HEK293 (cell line): Measurements from ENCODE around the gene ZNF473.

ENCODE experiments used
- GLIS1 ChIP-seq: fragments of 450-650 bp; formaldehyde crosslinking; IDR thresholded peaks from 2 replicates; pipeline ENCODE4 v1.5.1; 2016; ENCODE audit warnings: missing biosample characterization, missing genetic modification characterization
- GLIS2 ChIP-seq: fragments of 450-650 bp; formaldehyde crosslinking; IDR thresholded peaks from 2 replicates; pipeline ENCODE4 v1.5.1; 2016; ENCODE audit warnings: missing biosample characterization, missing genetic modification characterization
- HOXC10 ChIP-seq: sonication (generic); formaldehyde crosslinking; IDR thresholded peaks from 2 replicates; pipeline ENCODE4 v1.8.1; 2023; ENCODE audit warnings: mild to moderate bottlenecking, missing genetic modification reagents
- IKZF3 ChIP-seq: fragments of 450-650 bp; IDR thresholded peaks from 2 replicates; pipeline ENCODE4 v1.5.0; 2018; ENCODE audit warnings: missing biosample characterization, mild to moderate bottlenecking, missing genetic modification characterization, moderate library complexity
- KLF8 ChIP-seq: fragments of 450-650 bp; formaldehyde crosslinking; IDR thresholded peaks from 2 replicates; pipeline ENCODE4 v1.5.1; 2016; ENCODE audit warnings: missing biosample characterization, missing genetic modification characterization
- ZFP69B ChIP-seq: fragments of 450-650 bp; formaldehyde crosslinking; IDR thresholded peaks from 2 replicates; pipeline ENCODE4 v1.5.1; 2016; ENCODE audit warnings: missing biosample characterization, missing genetic modification characterization
- ZIC2 ChIP-seq: fragments of 450-650 bp; formaldehyde crosslinking; IDR thresholded peaks from 2 replicates; pipeline ENCODE4 v1.5.1; 2016; ENCODE audit warnings: missing biosample characterization, missing genetic modification characterization
- ZNF138 ChIP-seq: fragments of 450-650 bp; formaldehyde crosslinking; IDR thresholded peaks from 2 replicates; pipeline ENCODE4 v1.5.1; 2016; ENCODE audit warnings: missing biosample characterization, missing genetic modification characterization, borderline replicate concordance
- ZNF211 ChIP-seq: fragments of 450-650 bp; formaldehyde crosslinking; IDR thresholded peaks from 2 replicates; pipeline ENCODE4 v1.5.1; 2016; ENCODE audit warnings: low read depth, missing biosample characterization, missing genetic modification characterization
- ZNF248 ChIP-seq: fragments of 450-650 bp; formaldehyde crosslinking; IDR thresholded peaks from 2 replicates; pipeline ENCODE4 v1.5.1; 2017; ENCODE audit warnings: missing biosample characterization, missing genetic modification characterization
- ZNF426 ChIP-seq: fragments of 450-650 bp; formaldehyde crosslinking; IDR thresholded peaks from 2 replicates; pipeline ENCODE4 v1.5.1; 2017; ENCODE audit warnings: missing biosample characterization, missing genetic modification characterization, mild to moderate bottlenecking, inconsistent platforms, moderate library complexity
- ZNF48 ChIP-seq: fragments of 450-650 bp; formaldehyde crosslinking; IDR thresholded peaks from 2 replicates; pipeline ENCODE4 v1.5.1; 2016; ENCODE audit warnings: missing biosample characterization, missing genetic modification characterization
- ZNF544 ChIP-seq: fragments of 450-650 bp; formaldehyde crosslinking; IDR thresholded peaks from 2 replicates; pipeline ENCODE4 v1.5.0; 2017; ENCODE audit warnings: missing biosample characterization, missing genetic modification characterization
- ZNF571 ChIP-seq: fragments of 450-650 bp; formaldehyde crosslinking; IDR thresholded peaks from 2 replicates; pipeline ENCODE4 v1.5.0; 2017; ENCODE audit warnings: missing biosample characterization, missing genetic modification characterization
- ZNF658 ChIP-seq: fragments of 450-650 bp; formaldehyde crosslinking; IDR thresholded peaks from 2 replicates; pipeline ENCODE4; 2016; ENCODE audit warnings: missing biosample characterization, missing genetic modification characterization
- ZNF660 ChIP-seq: fragments of 450-650 bp; IDR thresholded peaks from 2 replicates; pipeline ENCODE4 v1.5.1; 2018; ENCODE audit warnings: missing biosample characterization, mild to moderate bottlenecking, missing genetic modification characterization
- ZNF707 ChIP-seq: fragments of 450-650 bp; formaldehyde crosslinking; IDR thresholded peaks from 2 replicates; pipeline ENCODE4 v1.5.1; 2016; ENCODE audit warnings: missing biosample characterization, missing genetic modification characterization
- ZNF830 ChIP-seq: fragments of 450-650 bp; IDR thresholded peaks from 2 replicates; pipeline ENCODE4 v1.5.0; 2018; ENCODE audit warnings: missing biosample characterization, missing genetic modification characterization, low read depth, mild to moderate bottlenecking, moderate library complexity
- TF ChIP-seq, protein P1 (sequence below): fragments of 450-650 bp; formaldehyde crosslinking; IDR thresholded peaks from 2 replicates; pipeline ENCODE4 v1.5.1; 2016; ENCODE audit warnings: missing biosample characterization, missing genetic modification characterization, borderline replicate concordance
- TF ChIP-seq, protein P2 (sequence below): fragments of 450-650 bp; formaldehyde crosslinking; IDR thresholded peaks from 2 replicates; pipeline ENCODE4 v1.5.1; 2016; ENCODE audit warnings: missing biosample characterization, missing genetic modification characterization
- TF ChIP-seq, protein P3 (sequence below): fragments of 450-650 bp; formaldehyde crosslinking; IDR thresholded peaks from 2 replicates; pipeline ENCODE4 v1.5.1; 2016; ENCODE audit warnings: missing biosample characterization, missing genetic modification characterization
- TF ChIP-seq, protein P4 (sequence below): fragments of 450-650 bp; formaldehyde crosslinking; IDR thresholded peaks from 2 replicates; pipeline ENCODE4 v1.5.1; 2016; ENCODE audit warnings: missing biosample characterization, missing genetic modification characterization, low read depth
- TF ChIP-seq, protein P5 (sequence below): fragments of 450-650 bp; formaldehyde crosslinking; IDR thresholded peaks from 2 replicates; pipeline ENCODE4 v1.5.1; 2016; ENCODE audit warnings: missing biosample characterization, missing genetic modification characterization

The ZNF473 gene

DNA sequence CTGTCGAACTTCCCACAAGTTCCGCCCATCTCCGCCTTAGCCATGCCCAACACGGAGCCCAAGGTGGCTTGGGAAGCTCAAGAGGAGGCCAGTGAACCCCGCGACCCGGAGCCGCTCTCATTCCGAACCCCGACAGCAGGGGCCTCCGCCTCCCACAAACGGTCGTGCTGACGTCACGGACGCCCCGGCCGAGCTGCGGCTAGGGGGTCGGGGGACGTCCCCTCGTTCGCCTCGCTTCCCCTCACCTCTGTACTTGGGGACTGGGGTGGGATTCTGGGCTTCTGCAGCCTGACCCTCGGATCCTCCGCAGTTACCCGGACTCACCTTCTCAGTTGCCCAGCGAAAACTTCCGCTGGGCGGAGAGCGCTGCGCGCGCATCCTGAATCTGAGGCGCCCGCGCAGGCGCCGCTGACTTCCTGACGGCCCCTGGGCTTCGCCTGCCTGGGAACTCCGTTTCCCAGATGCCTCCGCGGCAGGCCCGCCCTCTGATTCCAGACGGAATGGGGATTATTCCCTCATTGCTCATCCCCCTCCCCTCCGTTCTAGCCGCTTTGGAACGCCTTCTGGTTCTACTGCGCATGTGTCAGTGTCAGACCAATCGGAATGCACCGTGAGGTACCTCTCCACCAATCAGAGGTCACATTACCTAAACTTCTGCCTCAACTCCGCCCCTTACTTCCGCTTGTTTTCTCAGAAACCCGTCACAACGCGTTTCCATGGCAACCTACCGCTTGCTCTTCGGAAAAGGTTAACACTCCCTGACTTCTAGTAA is 597 bp upstream of the ZNF473 start, which contains the start of gene VRK3 (continued):
- TF ChIP-seq HOXC10 (CRISPR knock-in tag) (no peak), ZNF658 (no peak), IKZF3 (tag by site-specific recombination) (peak; percentile 97), ZNF48 (tag by site-specific recombination) (no peak), GLIS2 (tag by site-specific recombination) (no peak; the same call in 1 of the 2 replicates), ZNF830 (no peak), KLF8 (peak; percentile 64), ZNF707 (no peak), ZNF211 (tag by site-specific recombination) (no peak), ZIC2 (tag by site-specific recombination) (0 out of 2 replicates have a peak, but pooled peaks have one; percentile 8), GLIS1 (tag by site-specific recombination) (no peak), ZNF660 (peak; percentile 57; the same call in 1 of the 2 replicates), ZNF138 (tag by site-specific recombination) (0 out of 2 replicates have a peak, but pooled peaks have one; percentile 4), ZNF544 (tag by site-specific recombination) (no peak), ZNF248 (tag by site-specific recombination) (no peak), ZNF426 (tag by site-specific recombination) (no peak), ZNF571 (tag by site-specific recombination) (no peak), ZFP69B (tag by site-specific recombination) (no peak)
- TF ChIP-seq, protein P1, sequence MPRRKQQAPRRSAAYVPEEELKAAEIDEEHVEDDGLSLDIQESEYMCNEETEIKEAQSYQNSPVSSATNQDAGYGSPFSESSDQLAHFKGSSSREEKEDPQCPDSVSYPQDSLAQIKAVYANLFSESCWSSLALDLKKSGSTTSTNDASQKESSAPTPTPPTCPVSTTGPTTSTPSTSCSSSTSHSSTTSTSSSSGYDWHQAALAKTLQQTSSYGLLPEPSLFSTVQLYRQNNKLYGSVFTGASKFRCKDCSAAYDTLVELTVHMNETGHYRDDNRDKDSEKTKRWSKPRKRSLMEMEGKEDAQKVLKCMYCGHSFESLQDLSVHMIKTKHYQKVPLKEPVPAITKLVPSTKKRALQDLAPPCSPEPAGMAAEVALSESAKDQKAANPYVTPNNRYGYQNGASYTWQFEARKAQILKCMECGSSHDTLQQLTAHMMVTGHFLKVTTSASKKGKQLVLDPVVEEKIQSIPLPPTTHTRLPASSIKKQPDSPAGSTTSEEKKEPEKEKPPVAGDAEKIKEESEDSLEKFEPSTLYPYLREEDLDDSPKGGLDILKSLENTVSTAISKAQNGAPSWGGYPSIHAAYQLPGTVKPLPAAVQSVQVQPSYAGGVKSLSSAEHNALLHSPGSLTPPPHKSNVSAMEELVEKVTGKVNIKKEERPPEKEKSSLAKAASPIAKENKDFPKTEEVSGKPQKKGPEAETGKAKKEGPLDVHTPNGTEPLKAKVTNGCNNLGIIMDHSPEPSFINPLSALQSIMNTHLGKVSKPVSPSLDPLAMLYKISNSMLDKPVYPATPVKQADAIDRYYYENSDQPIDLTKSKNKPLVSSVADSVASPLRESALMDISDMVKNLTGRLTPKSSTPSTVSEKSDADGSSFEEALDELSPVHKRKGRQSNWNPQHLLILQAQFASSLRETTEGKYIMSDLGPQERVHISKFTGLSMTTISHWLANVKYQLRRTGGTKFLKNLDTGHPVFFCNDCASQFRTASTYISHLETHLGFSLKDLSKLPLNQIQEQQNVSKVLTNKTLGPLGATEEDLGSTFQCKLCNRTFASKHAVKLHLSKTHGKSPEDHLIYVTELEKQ = no peak
- TF ChIP-seq, protein P2, sequence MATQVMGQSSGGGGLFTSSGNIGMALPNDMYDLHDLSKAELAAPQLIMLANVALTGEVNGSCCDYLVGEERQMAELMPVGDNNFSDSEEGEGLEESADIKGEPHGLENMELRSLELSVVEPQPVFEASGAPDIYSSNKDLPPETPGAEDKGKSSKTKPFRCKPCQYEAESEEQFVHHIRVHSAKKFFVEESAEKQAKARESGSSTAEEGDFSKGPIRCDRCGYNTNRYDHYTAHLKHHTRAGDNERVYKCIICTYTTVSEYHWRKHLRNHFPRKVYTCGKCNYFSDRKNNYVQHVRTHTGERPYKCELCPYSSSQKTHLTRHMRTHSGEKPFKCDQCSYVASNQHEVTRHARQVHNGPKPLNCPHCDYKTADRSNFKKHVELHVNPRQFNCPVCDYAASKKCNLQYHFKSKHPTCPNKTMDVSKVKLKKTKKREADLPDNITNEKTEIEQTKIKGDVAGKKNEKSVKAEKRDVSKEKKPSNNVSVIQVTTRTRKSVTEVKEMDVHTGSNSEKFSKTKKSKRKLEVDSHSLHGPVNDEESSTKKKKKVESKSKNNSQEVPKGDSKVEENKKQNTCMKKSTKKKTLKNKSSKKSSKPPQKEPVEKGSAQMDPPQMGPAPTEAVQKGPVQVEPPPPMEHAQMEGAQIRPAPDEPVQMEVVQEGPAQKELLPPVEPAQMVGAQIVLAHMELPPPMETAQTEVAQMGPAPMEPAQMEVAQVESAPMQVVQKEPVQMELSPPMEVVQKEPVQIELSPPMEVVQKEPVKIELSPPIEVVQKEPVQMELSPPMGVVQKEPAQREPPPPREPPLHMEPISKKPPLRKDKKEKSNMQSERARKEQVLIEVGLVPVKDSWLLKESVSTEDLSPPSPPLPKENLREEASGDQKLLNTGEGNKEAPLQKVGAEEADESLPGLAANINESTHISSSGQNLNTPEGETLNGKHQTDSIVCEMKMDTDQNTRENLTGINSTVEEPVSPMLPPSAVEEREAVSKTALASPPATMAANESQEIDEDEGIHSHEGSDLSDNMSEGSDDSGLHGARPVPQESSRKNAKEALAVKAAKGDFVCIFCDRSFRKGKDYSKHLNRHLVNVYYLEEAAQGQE (tag by site-specific recombination) = no peak
- TF ChIP-seq, protein P3, sequence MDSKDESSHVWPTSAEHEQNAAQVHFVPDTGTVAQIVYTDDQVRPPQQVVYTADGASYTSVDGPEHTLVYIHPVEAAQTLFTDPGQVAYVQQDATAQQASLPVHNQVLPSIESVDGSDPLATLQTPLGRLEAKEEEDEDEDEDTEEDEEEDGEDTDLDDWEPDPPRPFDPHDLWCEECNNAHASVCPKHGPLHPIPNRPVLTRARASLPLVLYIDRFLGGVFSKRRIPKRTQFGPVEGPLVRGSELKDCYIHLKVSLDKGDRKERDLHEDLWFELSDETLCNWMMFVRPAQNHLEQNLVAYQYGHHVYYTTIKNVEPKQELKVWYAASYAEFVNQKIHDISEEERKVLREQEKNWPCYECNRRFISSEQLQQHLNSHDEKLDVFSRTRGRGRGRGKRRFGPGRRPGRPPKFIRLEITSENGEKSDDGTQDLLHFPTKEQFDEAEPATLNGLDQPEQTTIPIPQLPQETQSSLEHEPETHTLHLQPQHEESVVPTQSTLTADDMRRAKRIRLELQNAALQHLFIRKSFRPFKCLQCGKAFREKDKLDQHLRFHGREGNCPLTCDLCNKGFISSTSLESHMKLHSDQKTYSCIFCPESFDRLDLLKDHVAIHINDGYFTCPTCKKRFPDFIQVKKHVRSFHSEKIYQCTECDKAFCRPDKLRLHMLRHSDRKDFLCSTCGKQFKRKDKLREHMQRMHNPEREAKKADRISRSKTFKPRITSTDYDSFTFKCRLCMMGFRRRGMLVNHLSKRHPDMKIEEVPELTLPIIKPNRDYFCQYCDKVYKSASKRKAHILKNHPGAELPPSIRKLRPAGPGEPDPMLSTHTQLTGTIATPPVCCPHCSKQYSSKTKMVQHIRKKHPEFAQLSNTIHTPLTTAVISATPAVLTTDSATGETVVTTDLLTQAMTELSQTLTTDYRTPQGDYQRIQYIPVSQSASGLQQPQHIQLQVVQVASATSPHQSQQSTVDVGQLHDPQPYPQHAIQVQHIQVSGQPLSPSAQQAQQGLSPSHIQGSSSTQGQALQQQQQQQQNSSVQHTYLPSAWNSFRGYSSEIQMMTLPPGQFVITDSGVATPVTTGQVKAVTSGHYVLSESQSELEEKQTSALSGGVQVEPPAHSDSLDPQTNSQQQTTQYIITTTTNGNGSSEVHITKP (tag by site-specific recombination) = peak; percentile 75
- TF ChIP-seq, protein P4, sequence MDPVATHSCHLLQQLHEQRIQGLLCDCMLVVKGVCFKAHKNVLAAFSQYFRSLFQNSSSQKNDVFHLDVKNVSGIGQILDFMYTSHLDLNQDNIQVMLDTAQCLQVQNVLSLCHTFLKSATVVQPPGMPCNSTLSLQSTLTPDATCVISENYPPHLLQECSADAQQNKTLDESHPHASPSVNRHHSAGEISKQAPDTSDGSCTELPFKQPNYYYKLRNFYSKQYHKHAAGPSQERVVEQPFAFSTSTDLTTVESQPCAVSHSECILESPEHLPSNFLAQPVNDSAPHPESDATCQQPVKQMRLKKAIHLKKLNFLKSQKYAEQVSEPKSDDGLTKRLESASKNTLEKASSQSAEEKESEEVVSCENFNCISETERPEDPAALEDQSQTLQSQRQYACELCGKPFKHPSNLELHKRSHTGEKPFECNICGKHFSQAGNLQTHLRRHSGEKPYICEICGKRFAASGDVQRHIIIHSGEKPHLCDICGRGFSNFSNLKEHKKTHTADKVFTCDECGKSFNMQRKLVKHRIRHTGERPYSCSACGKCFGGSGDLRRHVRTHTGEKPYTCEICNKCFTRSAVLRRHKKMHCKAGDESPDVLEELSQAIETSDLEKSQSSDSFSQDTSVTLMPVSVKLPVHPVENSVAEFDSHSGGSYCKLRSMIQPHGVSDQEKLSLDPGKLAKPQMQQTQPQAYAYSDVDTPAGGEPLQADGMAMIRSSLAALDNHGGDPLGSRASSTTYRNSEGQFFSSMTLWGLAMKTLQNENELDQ (tag by site-specific recombination) = no peak
- TF ChIP-seq, protein P5, sequence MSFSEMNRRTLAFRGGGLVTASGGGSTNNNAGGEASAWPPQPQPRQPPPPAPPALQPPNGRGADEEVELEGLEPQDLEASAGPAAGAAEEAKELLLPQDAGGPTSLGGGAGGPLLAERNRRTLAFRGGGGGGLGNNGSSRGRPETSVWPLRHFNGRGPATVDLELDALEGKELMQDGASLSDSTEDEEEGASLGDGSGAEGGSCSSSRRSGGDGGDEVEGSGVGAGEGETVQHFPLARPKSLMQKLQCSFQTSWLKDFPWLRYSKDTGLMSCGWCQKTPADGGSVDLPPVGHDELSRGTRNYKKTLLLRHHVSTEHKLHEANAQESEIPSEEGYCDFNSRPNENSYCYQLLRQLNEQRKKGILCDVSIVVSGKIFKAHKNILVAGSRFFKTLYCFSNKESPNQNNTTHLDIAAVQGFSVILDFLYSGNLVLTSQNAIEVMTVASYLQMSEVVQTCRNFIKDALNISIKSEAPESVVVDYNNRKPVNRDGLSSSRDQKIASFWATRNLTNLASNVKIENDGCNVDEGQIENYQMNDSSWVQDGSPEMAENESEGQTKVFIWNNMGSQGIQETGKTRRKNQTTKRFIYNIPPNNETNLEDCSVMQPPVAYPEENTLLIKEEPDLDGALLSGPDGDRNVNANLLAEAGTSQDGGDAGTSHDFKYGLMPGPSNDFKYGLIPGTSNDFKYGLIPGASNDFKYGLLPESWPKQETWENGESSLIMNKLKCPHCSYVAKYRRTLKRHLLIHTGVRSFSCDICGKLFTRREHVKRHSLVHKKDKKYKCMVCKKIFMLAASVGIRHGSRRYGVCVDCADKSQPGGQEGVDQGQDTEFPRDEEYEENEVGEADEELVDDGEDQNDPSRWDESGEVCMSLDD (tag by site-specific recombination) = peak; percentile 91
